Activated CD4-positive, alpha-beta T cell treated with anti-CD3 and anti-CD28 coated beads, Interleukin-2, amount 50 U/mL, for 48 hours (primary cell): ENCODE measurements around the gene CEP192.

Source experiments
- DNase-seq, 2 experiments: peaks; one replicate each; pipeline ENCODE4 v3.0.0-alpha.2; 2020

CEP192 gene

DNA sequence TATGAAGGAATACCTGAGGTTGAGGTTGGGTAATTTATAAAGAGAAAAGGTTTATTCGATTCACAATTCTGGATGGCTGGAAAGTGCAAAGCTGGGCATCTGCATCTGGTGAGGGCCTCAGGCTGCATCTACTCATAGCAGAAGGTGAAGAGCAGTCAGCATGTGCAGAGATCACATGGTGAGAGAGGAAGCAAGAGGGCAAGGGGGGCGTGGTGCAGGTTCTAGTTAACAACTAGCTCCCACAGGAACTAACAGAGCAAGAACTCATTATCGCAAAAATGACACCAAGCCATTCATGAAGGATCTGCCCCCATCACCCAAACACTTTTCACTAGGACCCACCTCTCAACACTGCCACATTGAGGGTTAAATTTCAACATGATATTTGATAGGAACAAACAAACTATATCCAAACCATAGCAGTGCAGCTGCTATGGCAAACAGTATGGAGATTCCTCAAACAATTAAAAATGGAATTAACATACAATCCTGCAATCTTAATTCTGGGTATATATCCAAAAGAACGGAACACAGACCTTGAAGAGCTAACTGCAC lies 154.6 kb downstream of the CEP192 start:
- DNase-seq: no peak

DNA sequence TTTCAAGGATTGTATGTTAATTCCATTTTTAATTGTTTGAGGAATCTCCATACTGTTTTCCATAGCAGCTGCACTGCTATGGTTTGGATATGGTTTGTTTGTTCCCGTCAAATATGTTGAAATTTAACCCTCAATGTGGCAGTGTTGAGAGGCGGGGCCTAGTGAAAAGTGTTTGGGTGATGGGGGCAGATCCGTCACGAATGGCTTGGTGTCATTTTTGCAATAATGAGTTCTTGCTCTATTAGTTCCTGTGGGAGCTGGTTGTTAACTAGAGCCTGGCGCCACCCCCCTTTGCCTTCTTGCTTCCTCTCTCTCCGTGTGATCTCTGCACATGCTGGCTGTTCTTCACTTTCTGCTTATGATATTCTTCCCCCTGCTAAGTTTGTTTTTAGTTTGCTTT lies 156.0 kb downstream of the CEP192 start:
- no peak for DNase-seq

DNA sequence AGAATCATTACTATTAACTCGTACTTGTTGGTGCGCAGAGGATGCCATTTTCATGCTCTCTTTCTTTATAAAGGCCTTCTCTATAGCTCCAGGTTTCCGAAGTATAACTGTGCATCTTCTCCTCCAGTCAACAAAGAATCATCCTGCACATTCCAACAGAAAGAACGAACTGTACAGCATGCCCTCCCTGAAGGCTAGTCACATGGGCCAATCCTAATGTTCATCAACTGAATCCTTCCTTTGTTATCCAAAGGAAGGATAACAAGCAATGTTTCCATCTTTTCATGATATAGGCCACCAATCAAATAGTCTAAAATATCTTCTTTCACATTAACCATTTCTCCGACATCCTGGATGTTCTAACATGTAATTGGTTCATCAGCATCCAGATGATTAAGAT lies 160.5 kb downstream of the CEP192 start:
- DNase-seq: no peak

GRCh38 chr18:13158428-13158827 lies 167.3 kb downstream of the CEP192 start:
- DNase-seq: no peak

GRCh38 chr18:13159579-13159978 lies 168.4 kb downstream of the CEP192 start:
- DNase-seq: no peak

- DNase-seq: no peak
Measured at GRCh38 chr18:13161276-13161899, 170.2 kb downstream of the CEP192 start.

GRCh38 chr18:13163167-13163927 lies 172.2 kb downstream of the CEP192 start:
- no peak for DNase-seq

DNA sequence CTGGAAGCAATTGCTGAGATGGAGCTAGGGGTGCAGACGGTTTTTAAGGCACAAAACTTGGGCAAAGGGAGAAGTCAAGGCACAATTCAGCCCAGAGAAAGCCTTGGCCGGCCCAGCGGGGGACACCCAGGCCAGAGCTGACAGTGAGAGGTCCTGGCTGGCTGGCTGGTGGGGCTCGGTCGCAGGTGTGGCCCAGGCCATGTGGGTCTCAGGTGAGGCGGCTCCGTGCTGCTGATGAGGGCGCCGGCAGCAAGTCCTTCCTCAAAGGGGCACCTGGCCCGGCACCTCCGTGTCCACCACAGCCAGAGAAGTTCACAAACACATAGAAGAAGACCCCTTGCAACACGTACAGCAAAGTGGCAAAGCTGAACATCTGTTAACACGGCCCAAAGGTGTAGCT lies 173.2 kb downstream of the CEP192 start:
- DNase-seq: no peak

- DNase-seq: no peak
Measured at GRCh38 chr18:13165636-13166423, 174.7 kb downstream of the CEP192 start.

DNA sequence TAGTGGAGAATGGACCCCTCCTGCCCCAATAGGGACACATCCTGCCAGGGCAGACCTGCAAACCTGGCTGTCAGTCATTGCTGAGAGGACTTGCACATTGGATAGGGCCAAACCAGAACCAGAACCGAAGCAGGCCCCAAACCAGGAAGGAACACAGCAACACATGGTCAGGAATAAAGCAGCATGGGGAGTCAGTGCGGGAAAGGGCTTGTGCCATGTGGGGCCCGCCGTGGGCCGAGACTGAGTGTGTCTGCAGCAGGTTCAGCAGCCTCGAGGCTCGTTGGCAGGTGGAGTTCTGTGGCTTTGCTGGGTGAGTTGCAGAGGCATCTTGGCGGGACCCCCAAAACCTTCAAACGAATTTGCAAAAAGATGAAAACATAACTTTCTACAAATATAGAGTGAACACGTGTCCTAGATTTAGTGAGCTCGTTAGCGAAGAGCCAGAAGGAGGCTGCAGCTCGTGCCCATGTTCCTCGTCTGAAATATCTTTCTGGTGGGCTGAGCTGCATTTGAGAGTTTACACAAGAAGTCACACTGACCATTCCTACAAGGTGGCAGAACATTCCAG lies 182.5 kb downstream of the CEP192 start:
- no peak for DNase-seq
